GM23338 (cell line): ENCODE results near the gene PSMC3. TPM values are rescaled to one million over a fixed set of nuclear protein-coding genes. Genes with fewer than 3 reads are reported as not detected.

Experiments used
- ATAC-seq: fragments of 200-7000 bp; cut with Tn5 transposase; 3 replicates; pipeline ENCODE4 v1.9.1; 2020
- DNase-seq: peaks from one replicate; pipeline ENCODE4 v3.0.0-alpha.2; 2015; ENCODE audit warnings: low spot score
- H2AFZ ChIP-seq: fragments of 200-600 bp; sonication (generic); 2 replicates; pipeline ENCODE4 v1.8.0; 2016; ENCODE audit warnings: antibody characterized with exemption, mild to moderate bottlenecking, moderate library complexity
- H3F3A ChIP-seq: fragments of 200-600 bp; sonication (generic); replicated peaks from 2 replicates; pipeline ENCODE4 v1.8.0; 2017; ENCODE audit warnings: antibody characterized with exemption, mixed run types, low read depth
- H3K27ac ChIP-seq: fragments of 200-600 bp; sonication (generic); 2 replicates; pipeline ENCODE4 v1.6.1; 2016; ENCODE audit warnings: low read depth
- H3K27me3 ChIP-seq: fragments of 200-600 bp; sonication (generic); 2 replicates; pipeline ENCODE4 v1.8.0; 2016; ENCODE audit warnings: mild to moderate bottlenecking, mixed run types, moderate library complexity; ENCODE audit not compliant: insufficient read depth
- H3K36me3 ChIP-seq: fragments of 200-600 bp; sonication (generic); 2 replicates; pipeline ENCODE4 v1.8.0; 2016; ENCODE audit warnings: mild to moderate bottlenecking; ENCODE audit not compliant: insufficient read depth
- H3K4me1 ChIP-seq: fragments of 200-600 bp; sonication (generic); 2 replicates; pipeline ENCODE4 v1.8.0; 2016; ENCODE audit warnings: mild to moderate bottlenecking, moderate library complexity; ENCODE audit not compliant: insufficient read depth
- H3K4me2 ChIP-seq: fragments of 200-600 bp; sonication (generic); 2 replicates; pipeline ENCODE4 v1.7.1; 2017; ENCODE audit warnings: mixed run types
- H3K4me3 ChIP-seq: fragments of 200-600 bp; sonication (generic); 2 replicates; pipeline ENCODE4 v1.6.1; 2016; ENCODE audit warnings: mixed run types
- H3K79me2 ChIP-seq: fragments of 200-600 bp; sonication (generic); replicated peaks from 2 replicates; pipeline ENCODE4 v1.8.0; 2017; ENCODE audit warnings: mild to moderate bottlenecking; ENCODE audit not compliant: insufficient read depth
- H3K9me2 ChIP-seq: fragments of 200-600 bp; sonication (generic); 2 replicates; pipeline ENCODE4 v1.8.0; 2017; ENCODE audit not compliant: insufficient read depth
- H4K20me1 ChIP-seq: fragments of 200-600 bp; sonication (generic); replicated peaks from 2 replicates; pipeline ENCODE4 v1.8.0; 2017; ENCODE audit warnings: mild to moderate bottlenecking; ENCODE audit not compliant: insufficient read depth
- H3K27ac Mint-ChIP-seq: 2 replicates; pipeline ENCODE4 v1.8.0; 2020; ENCODE audit warnings: inconsistent platforms, mild to moderate bottlenecking, moderate library complexity, mixed read lengths
- H3K27me3 Mint-ChIP-seq: 3 replicates; pipeline ENCODE4 v1.8.0; 2022; ENCODE audit warnings: low read depth, mild to moderate bottlenecking, moderate library complexity, mixed read lengths, inconsistent platforms; ENCODE audit not compliant: insufficient read depth, poor library complexity
- H3K36me3 Mint-ChIP-seq: 3 replicates; pipeline ENCODE4 v1.8.0; 2021; ENCODE audit warnings: low read depth, mild to moderate bottlenecking, inconsistent platforms, moderate library complexity, mixed read lengths
- H3K4me1 Mint-ChIP-seq: 3 replicates; pipeline ENCODE4 v1.8.0; 2020; ENCODE audit warnings: mild to moderate bottlenecking, inconsistent platforms, mixed read lengths
- H3K4me3 Mint-ChIP-seq: 3 replicates; pipeline ENCODE4 v1.8.0; 2021; ENCODE audit warnings: moderate library complexity, mild to moderate bottlenecking, inconsistent platforms, mixed read lengths
- H3K9me3 Mint-ChIP-seq: 3 replicates; pipeline ENCODE4 v1.8.0; 2020; ENCODE audit warnings: moderate library complexity, mild to moderate bottlenecking, inconsistent platforms, mixed read lengths
- CREB1 ChIP-seq: fragments of 250-450 bp; sonication (Bioruptor Pico); IDR thresholded peaks from 2 replicates; pipeline ENCODE4 v1.5.0; 2020; ENCODE audit warnings: low read depth, mild to moderate bottlenecking, moderate library complexity
- EZH2 ChIP-seq: fragments of 200-600 bp; sonication (generic); IDR thresholded peaks from one replicate; pipeline ENCODE4 v1.8.0; 2017; ENCODE audit warnings: antibody characterized with exemption, mild to moderate bottlenecking, low read depth; ENCODE audit not compliant: unreplicated experiment
- JUNB ChIP-seq: IDR thresholded peaks from one replicate; pipeline ENCODE4 v1.6.1; 2016; ENCODE audit warnings: antibody characterized with exemption; ENCODE audit not compliant: unreplicated experiment
- POLR2AphosphoS5 ChIP-seq: IDR thresholded peaks from 2 replicates; pipeline ENCODE4 v1.6.1; 2016; ENCODE audit warnings: antibody characterized with exemption, low read depth
- STAT1 ChIP-seq: IDR thresholded peaks from one replicate; pipeline ENCODE4 v1.6.1; 2016; ENCODE audit warnings: antibody characterized with exemption; ENCODE audit not compliant: unreplicated experiment
- ZNF331 ChIP-seq: fragments of 250-450 bp; sonication (Bioruptor Pico); IDR thresholded peaks from 2 replicates; pipeline ENCODE4 v1.5.0; 2020; ENCODE audit warnings: low read depth, mild to moderate bottlenecking, moderate library complexity
- polyA plus RNA-seq: library from polyadenylated mRNA; unstranded; fragments of >200 nt; fragmentation: Nextera tagmentation; extraction: Ambion mirVana; gene quantifications from 2 replicates; pipeline ENCODE4 v1.2.1, GENCODE V29; 2016
- total RNA-seq: library from RNA; depleted of rRNA; stranded (reverse); fragments of >200 nt; shearing (Covaris generic); gene quantifications from 2 replicates; pipeline ENCODE4 v1.2.3, GENCODE V29; 2014
- TF ChIP-seq, protein P1 (sequence below), 2 experiments: fragments of 200-600 bp in 1 of 2; sonication (generic) in 1 of 2; conservative IDR thresholded peaks; 2 replicates each; pipeline versions ENCODE4 v1.5.1 to v1.6.1; 2016 to 2017; ENCODE audit warnings: antibody characterized with exemption in 2 of 2, low read depth in 2 of 2, mild to moderate bottlenecking in 2 of 2, moderate library complexity in 1 of 2
- TF ChIP-seq, protein P2 (sequence below): IDR thresholded peaks from 2 replicates; pipeline ENCODE4 v1.6.1; 2016; ENCODE audit warnings: antibody characterized with exemption
- TF ChIP-seq, protein P3 (sequence below): fragments of 250-450 bp; sonication (Bioruptor Pico); IDR thresholded peaks from 2 replicates; pipeline ENCODE4 v1.5.0; 2020; ENCODE audit warnings: mild to moderate bottlenecking, moderate library complexity
- TF ChIP-seq, protein P4 (sequence below): IDR thresholded peaks from one replicate; pipeline ENCODE4 v1.6.1; 2018; ENCODE audit warnings: antibody characterized with exemption; ENCODE audit not compliant: unreplicated experiment

The PSMC3 gene
- total and polyA plus RNA-seq, 2 experiments from 2014 or later: 147 to 190 TPM

DNA sequence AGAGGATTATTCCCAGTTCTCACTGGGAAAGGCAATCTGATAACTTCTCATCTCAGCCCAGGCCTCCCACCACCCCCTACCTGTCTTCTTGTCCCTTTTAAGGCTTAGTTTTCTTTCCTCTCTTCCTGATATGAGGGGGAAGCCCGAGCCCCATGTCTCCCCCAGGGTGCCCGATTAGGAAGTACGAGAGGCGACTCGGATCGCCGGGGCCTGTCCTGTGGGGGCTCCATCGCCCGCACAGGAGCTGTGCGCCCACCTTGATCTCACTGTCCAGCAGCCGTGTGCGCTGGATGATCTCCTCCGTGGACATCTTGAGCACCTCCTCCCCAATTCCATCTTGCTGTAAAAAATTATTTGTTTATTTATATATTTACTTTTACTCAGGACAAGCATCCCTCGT is 628 bp downstream of the PSMC3 start (continued):
- TF ChIP-seq, protein P1, sequence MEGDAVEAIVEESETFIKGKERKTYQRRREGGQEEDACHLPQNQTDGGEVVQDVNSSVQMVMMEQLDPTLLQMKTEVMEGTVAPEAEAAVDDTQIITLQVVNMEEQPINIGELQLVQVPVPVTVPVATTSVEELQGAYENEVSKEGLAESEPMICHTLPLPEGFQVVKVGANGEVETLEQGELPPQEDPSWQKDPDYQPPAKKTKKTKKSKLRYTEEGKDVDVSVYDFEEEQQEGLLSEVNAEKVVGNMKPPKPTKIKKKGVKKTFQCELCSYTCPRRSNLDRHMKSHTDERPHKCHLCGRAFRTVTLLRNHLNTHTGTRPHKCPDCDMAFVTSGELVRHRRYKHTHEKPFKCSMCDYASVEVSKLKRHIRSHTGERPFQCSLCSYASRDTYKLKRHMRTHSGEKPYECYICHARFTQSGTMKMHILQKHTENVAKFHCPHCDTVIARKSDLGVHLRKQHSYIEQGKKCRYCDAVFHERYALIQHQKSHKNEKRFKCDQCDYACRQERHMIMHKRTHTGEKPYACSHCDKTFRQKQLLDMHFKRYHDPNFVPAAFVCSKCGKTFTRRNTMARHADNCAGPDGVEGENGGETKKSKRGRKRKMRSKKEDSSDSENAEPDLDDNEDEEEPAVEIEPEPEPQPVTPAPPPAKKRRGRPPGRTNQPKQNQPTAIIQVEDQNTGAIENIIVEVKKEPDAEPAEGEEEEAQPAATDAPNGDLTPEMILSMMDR (conservative IDR thresholded peaks at IDR 0.05; ENCODE audit: low read depth in 2 of 2): no peak
- TF ChIP-seq STAT1 (no peak), ZNF331 (no peak), CREB1 (CRISPR knock-in tag) (no peak), JUNB (no peak)
- TF ChIP-seq, protein P2, sequence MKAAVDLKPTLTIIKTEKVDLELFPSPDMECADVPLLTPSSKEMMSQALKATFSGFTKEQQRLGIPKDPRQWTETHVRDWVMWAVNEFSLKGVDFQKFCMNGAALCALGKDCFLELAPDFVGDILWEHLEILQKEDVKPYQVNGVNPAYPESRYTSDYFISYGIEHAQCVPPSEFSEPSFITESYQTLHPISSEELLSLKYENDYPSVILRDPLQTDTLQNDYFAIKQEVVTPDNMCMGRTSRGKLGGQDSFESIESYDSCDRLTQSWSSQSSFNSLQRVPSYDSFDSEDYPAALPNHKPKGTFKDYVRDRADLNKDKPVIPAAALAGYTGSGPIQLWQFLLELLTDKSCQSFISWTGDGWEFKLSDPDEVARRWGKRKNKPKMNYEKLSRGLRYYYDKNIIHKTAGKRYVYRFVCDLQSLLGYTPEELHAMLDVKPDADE: no peak

DNA sequence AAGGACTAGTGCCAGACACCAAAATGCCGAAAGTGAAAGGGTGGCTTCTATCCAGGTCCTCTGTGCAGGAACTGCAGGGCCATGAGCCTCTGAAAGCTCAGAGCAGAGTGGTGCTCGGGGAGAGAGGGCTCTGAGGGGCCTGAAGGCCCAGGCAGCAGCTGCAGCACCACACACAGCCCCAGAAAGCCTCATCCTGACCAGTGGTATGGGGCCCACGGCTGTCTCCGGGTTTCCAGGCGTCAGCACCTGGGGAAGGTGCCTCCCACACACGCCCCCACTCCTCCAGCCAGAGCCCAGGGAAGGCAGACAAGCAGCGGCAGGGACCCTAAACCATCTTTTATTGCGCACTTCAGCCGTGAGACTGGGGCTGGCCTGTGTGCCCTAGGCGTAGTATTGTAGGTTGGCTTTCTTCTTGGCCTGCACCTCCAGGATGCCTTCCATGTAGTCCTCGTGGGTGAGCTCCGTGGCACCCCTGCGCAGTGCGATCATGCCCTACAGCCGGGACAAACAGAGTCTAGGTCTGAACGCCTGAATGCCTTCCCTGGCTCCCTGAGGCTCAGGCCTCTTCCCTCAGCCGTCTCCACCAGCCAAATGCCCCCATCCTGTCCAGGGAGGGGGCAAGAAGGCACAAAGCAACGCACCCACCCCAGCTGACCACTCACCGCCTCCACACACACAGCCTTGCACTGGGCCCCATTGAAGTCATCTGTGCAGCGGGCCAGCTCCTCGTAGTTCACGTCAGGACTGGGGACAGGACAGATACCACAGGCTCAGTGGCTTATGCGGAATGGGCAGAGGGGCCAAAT is 7.6 kb downstream of the PSMC3 start:
- peaks cover 69% of the 10 kb centered on the region for H3K36me3 Mint-ChIP-seq
- no peak overlapping the region for H3K4me3 ChIP-seq
- H3K4me2 ChIP-seq: no peak overlapping the region
- H3K9me2 ChIP-seq: no peaks in the 10 kb centered on the region
- H2AFZ ChIP-seq: no peak overlapping the region
- H3K36me3 ChIP-seq: peaks cover 18% of the 10 kb centered on the region
- no peaks in the 10 kb centered on the region for H3K9me3 Mint-ChIP-seq
- no peak overlapping the region for H3K27ac ChIP-seq
- no peaks in the 10 kb centered on the region; the same call in 2 of the 3 replicates for H3K4me1 Mint-ChIP-seq
- H3K27ac Mint-ChIP-seq: no peak overlapping the region
- no peaks in the 10 kb centered on the region for H3K4me1 ChIP-seq
- H3K27me3 Mint-ChIP-seq: peaks cover 14% of the 10 kb centered on the region
- H3K79me2 ChIP-seq: no peaks in the 10 kb centered on the region
- DNase-seq (no peak), ATAC-seq (no peak)
- no peaks in the 10 kb centered on the region for H4K20me1 ChIP-seq
- H3K27me3 ChIP-seq: no peaks in the 10 kb centered on the region
- peaks cover 9% of the 10 kb centered on the region for H3F3A ChIP-seq
- no peak overlapping the region for H3K4me3 Mint-ChIP-seq
- TF ChIP-seq STAT1 (no peak), EZH2 (no peak), JUNB (no peak), POLR2AphosphoS5 (no peak)
- TF ChIP-seq, protein P2: no peak
- TF ChIP-seq, protein P3, sequence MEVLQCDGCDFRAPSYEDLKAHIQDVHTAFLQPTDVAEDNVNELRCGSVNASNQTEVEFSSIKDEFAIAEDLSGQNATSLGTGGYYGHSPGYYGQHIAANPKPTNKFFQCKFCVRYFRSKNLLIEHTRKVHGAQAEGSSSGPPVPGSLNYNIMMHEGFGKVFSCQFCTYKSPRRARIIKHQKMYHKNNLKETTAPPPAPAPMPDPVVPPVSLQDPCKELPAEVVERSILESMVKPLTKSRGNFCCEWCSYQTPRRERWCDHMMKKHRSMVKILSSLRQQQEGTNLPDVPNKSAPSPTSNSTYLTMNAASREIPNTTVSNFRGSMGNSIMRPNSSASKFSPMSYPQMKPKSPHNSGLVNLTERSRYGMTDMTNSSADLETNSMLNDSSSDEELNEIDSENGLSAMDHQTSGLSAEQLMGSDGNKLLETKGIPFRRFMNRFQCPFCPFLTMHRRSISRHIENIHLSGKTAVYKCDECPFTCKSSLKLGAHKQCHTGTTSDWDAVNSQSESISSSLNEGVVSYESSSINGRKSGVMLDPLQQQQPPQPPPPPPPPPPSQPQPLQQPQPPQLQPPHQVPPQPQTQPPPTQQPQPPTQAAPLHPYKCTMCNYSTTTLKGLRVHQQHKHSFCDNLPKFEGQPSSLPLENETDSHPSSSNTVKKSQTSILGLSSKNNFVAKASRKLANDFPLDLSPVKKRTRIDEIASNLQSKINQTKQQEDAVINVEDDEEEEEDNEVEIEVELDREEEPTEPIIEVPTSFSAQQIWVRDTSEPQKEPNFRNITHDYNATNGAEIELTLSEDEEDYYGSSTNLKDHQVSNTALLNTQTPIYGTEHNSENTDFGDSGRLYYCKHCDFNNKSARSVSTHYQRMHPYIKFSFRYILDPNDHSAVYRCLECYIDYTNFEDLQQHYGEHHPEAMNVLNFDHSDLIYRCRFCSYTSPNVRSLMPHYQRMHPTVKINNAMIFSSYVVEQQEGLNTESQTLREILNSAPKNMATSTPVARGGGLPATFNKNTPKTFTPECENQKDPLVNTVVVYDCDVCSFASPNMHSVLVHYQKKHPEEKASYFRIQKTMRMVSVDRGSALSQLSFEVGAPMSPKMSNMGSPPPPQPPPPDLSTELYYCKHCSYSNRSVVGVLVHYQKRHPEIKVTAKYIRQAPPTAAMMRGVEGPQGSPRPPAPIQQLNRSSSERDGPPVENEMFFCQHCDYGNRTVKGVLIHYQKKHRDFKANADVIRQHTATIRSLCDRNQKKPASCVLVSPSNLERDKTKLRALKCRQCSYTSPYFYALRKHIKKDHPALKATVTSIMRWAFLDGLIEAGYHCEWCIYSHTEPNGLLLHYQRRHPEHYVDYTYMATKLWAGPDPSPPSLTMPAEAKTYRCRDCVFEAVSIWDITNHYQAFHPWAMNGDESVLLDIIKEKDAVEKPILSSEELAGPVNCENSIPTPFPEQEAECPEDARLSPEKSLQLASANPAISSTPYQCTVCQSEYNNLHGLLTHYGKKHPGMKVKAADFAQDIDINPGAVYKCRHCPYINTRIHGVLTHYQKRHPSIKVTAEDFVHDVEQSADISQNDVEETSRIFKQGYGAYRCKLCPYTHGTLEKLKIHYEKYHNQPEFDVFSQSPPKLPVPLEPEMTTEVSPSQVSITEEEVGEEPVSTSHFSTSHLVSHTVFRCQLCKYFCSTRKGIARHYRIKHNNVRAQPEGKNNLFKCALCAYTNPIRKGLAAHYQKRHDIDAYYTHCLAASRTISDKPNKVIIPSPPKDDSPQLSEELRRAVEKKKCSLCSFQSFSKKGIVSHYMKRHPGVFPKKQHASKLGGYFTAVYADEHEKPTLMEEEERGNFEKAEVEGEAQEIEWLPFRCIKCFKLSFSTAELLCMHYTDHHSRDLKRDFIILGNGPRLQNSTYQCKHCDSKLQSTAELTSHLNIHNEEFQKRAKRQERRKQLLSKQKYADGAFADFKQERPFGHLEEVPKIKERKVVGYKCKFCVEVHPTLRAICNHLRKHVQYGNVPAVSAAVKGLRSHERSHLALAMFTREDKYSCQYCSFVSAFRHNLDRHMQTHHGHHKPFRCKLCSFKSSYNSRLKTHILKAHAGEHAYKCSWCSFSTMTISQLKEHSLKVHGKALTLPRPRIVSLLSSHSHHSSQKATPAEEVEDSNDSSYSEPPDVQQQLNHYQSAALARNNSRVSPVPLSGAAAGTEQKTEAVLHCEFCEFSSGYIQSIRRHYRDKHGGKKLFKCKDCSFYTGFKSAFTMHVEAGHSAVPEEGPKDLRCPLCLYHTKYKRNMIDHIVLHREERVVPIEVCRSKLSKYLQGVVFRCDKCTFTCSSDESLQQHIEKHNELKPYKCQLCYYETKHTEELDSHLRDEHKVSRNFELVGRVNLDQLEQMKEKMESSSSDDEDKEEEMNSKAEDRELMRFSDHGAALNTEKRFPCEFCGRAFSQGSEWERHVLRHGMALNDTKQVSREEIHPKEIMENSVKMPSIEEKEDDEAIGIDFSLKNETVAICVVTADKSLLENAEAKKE (CRISPR knock-in tag): no peak
- TF ChIP-seq, protein P4, sequence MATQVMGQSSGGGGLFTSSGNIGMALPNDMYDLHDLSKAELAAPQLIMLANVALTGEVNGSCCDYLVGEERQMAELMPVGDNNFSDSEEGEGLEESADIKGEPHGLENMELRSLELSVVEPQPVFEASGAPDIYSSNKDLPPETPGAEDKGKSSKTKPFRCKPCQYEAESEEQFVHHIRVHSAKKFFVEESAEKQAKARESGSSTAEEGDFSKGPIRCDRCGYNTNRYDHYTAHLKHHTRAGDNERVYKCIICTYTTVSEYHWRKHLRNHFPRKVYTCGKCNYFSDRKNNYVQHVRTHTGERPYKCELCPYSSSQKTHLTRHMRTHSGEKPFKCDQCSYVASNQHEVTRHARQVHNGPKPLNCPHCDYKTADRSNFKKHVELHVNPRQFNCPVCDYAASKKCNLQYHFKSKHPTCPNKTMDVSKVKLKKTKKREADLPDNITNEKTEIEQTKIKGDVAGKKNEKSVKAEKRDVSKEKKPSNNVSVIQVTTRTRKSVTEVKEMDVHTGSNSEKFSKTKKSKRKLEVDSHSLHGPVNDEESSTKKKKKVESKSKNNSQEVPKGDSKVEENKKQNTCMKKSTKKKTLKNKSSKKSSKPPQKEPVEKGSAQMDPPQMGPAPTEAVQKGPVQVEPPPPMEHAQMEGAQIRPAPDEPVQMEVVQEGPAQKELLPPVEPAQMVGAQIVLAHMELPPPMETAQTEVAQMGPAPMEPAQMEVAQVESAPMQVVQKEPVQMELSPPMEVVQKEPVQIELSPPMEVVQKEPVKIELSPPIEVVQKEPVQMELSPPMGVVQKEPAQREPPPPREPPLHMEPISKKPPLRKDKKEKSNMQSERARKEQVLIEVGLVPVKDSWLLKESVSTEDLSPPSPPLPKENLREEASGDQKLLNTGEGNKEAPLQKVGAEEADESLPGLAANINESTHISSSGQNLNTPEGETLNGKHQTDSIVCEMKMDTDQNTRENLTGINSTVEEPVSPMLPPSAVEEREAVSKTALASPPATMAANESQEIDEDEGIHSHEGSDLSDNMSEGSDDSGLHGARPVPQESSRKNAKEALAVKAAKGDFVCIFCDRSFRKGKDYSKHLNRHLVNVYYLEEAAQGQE: no peak
